Tibial artery (tissue), 4 donors: ENCODE data around the gene LAYN.

ENCODE experiments used
- DNase-seq, 2 donors: peaks; one replicate each; pipeline ENCODE4 v3.0.0-alpha.2; 2019
- H3K27ac ChIP-seq, 2 donors: fragments of 200-600 bp; sonication (generic) in 1 of 2; 1 replicate in 1 of 2; 2 replicates in 1 of 2; pipeline ENCODE4 v1.5.1; 2018 to 2019; ENCODE audit warnings: mild to moderate bottlenecking in 1 of 2
- H3K27me3 ChIP-seq, 2 donors: fragments of 200-600 bp; sonication (generic) in 1 of 2; one replicate each; pipeline versions ENCODE4 v1.5.1 to v1.6.0; 2016 to 2019
- H3K36me3 ChIP-seq, 3 donors: fragments of 200-600 bp; sonication (generic) in 2 of 3; one replicate each; pipeline ENCODE4 v1.5.1; 2016 to 2019; ENCODE audit warnings: mild to moderate bottlenecking in 2 of 3
- H3K4me1 ChIP-seq, 4 donors: fragments of 200-600 bp; sonication (generic) in 2 of 4; 1 replicate in 3 of 4; 2 replicates in 1 of 4; pipeline ENCODE4 v1.5.1; 2016 to 2019
- H3K4me3 ChIP-seq, 2 donors: fragments of 200-600 bp; sonication (generic) in 1 of 2; 1 replicate in 1 of 2; 2 replicates in 1 of 2; pipeline ENCODE4 v1.5.1; 2018 to 2019; ENCODE audit warnings: mild to moderate bottlenecking in 2 of 2
- H3K9me3 ChIP-seq, 3 donors: fragments of 200-600 bp; sonication (generic) in 1 of 3; one replicate each; pipeline ENCODE4 v1.5.1; 2016 to 2019
- intact Hi-C: fragments of 100-400 bp; cut with DNase I; formaldehyde crosslinking; loops from one replicate; pipeline ENCODE4 v1.15.0; 2023; ENCODE audit warnings: low total_unique reads
- TF ChIP-seq, protein P1 (sequence below), 2 experiments: fragments of 200-600 bp in 1 of 2; fragments of 450-650 bp in 1 of 2; IDR thresholded peaks; one replicate each; pipeline ENCODE4 v1.5.1; 2017 to 2019; ENCODE audit warnings: antibody characterized with exemption in 2 of 2, mild to moderate bottlenecking in 1 of 2, moderate library complexity in 1 of 2

The LAYN gene

DNA sequence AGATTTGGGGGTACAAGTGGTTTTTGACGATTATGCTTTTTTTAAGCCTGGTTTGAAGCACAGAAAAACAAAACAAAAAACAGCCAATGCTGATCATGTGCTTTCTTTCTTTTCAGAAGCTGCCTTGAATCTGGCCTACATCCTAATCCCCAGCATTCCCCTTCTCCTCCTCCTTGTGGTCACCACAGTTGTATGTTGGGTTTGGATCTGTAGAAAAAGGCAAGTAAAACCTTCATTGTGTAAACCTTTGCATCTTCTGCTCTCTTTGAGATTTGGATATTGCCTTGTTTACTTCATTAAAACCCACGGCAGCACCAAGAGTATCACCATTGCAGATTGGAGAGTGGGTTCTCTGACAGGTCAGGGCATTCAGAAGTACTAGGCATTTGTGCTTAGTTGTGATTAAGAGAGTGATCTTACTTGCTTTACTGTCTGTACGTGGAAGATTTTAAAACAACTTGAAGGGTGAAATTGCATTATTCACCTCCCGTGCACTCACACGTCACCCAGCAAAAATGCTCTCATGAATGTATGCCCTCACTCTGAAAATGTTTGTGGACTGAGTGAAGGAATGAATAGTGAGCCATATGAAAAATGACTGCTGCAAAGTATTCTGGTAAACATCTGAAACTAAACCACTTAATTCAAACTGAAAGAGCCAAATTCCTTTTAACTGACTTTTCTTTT, 17.0 kb downstream of the LAYN start:
- TF ChIP-seq, protein P1, sequence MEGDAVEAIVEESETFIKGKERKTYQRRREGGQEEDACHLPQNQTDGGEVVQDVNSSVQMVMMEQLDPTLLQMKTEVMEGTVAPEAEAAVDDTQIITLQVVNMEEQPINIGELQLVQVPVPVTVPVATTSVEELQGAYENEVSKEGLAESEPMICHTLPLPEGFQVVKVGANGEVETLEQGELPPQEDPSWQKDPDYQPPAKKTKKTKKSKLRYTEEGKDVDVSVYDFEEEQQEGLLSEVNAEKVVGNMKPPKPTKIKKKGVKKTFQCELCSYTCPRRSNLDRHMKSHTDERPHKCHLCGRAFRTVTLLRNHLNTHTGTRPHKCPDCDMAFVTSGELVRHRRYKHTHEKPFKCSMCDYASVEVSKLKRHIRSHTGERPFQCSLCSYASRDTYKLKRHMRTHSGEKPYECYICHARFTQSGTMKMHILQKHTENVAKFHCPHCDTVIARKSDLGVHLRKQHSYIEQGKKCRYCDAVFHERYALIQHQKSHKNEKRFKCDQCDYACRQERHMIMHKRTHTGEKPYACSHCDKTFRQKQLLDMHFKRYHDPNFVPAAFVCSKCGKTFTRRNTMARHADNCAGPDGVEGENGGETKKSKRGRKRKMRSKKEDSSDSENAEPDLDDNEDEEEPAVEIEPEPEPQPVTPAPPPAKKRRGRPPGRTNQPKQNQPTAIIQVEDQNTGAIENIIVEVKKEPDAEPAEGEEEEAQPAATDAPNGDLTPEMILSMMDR (IDR thresholded peaks at IDR 0.05) = no peak
- H3K27me3 ChIP-seq = no peaks in the 10 kb centered on the region
- no peak for DNase-seq
- H3K4me3 ChIP-seq = no peak overlapping the region
- intact Hi-C loops = no loop called here
- peaks cover 0 to 26% (median 24%) of the 10 kb centered on the region in 3 donors for H3K36me3 ChIP-seq
- H3K9me3 ChIP-seq = no peaks in the 10 kb centered on the region
- H3K4me1 ChIP-seq = peaks cover 0 to 21% (median 0%) of the 10 kb centered on the region in 4 donors
- H3K27ac ChIP-seq = peak overlapping the region; percentile 2 to 52

GRCh38 chr11:111559800-111560464, 19.4 kb downstream of the LAYN start:
- no peak for DNase-seq
- Histone ChIP-seq H3K27ac (no peak overlapping the region), H3K4me1 (peaks cover 0 to 20% (median 0%) of the 10 kb centered on the region in 4 donors), H3K4me3 (no peak overlapping the region), H3K27me3 (no peaks in the 10 kb centered on the region), H3K36me3 (peaks cover 0 to 31% (median 24%) of the 10 kb centered on the region in 3 donors), H3K9me3 (no peaks in the 10 kb centered on the region)
- TF ChIP-seq, protein P1 (IDR thresholded peaks at IDR 0.05) = no peak
- intact Hi-C loops = no loop called here

DNA sequence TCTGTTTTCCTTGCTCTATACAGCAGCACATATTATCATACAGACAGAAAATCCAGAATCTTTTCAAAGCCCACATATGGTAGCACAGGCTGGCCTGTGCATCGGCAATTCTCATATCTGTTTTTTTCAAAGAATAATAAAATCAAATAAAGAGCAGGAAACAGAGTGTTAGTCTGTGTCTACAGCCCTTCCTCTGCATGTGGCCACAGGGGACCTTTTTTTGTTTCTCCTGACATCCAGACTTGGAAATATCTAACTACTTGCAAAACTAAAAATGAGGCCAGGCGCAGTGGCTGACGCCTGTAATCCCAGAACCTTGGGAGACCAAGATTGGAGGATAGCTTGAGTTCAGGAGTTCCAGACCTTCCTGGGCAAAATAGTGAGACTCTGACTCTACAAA, 20.3 kb downstream of the LAYN start:
- Histone ChIP-seq H3K36me3 (peaks cover 0 to 25% (median 22%) of the 10 kb centered on the region in 3 donors), H3K27ac (no peak overlapping the region), H3K9me3 (no peaks in the 10 kb centered on the region), H3K27me3 (no peaks in the 10 kb centered on the region), H3K4me3 (no peak overlapping the region), H3K4me1 (peaks cover 0 to 16% (median 0%) of the 10 kb centered on the region in 4 donors)
- DNase-seq = no peak
- TF ChIP-seq, protein P1 (IDR thresholded peaks at IDR 0.05) = no peak
- intact Hi-C loops = no loop called here

GRCh38 chr11:111561306-111561705, 20.8 kb downstream of the LAYN start:
- H3K9me3 ChIP-seq = no peaks in the 10 kb centered on the region
- no peak for DNase-seq
- H3K36me3 ChIP-seq = peaks cover 0 to 25% (median 17%) of the 10 kb centered on the region in 3 donors
- TF ChIP-seq, protein P1 (IDR thresholded peaks at IDR 0.05) = no peak
- intact Hi-C loops = no loop called here
- H3K27me3 ChIP-seq = no peaks in the 10 kb centered on the region
- no peak overlapping the region for H3K27ac ChIP-seq
- peaks cover 0 to 16% (median 0%) of the 10 kb centered on the region in 4 donors for H3K4me1 ChIP-seq
- no peak overlapping the region for H3K4me3 ChIP-seq

- DNase-seq = no peak
- H3K36me3 ChIP-seq = peaks cover 0 to 25% (median 14%) of the 10 kb centered on the region in 3 donors
- no peak overlapping the region for H3K4me3 ChIP-seq
- no peaks in the 10 kb centered on the region for H3K27me3 ChIP-seq
- TF ChIP-seq, protein P1 (IDR thresholded peaks at IDR 0.05) = no peak
- intact Hi-C loops = no loop called here
- H3K27ac ChIP-seq = no peak overlapping the region
- peaks cover 0 to 16% (median 0%) of the 10 kb centered on the region in 4 donors for H3K4me1 ChIP-seq
- H3K9me3 ChIP-seq = no peaks in the 10 kb centered on the region
Observed at GRCh38 chr11:111561791-111562325, 21.3 kb downstream of the LAYN start.
